Mesenteric fat pad (tissue), 1 donor: ENCODE data around the gene PPIL6. TPM values are rescaled to one million over a fixed set of nuclear protein-coding genes. Genes with fewer than 3 reads are reported as not detected.

Experiments
- DNase-seq: peaks from one replicate; pipeline ENCODE4 v3.0.0-alpha.2; 2020; ENCODE audit warnings: low spot score
- long read RNA-seq: library from polyadenylated mRNA; unstranded; transcript quantifications from one replicate; pipeline ENCODE4 v2.0.0, GENCODE V29; 2020
- total RNA-seq: library from RNA; stranded (reverse); fragmentation: NEBNext Ultra II Directional; extraction: Animal tissue kit (Norgen Biotek cat#: 25700); gene quantifications from one replicate; pipeline ENCODE4 v1.2.1, GENCODE V29; 2021
- donor health status: DM: yes; HTN: yes; CAD: no.

Gene PPIL6
- 2.3 TPM for total RNA-seq
- long read RNA-seq, full-length matches to known transcripts = 2 of 4 reads
- long read RNA-seq, partial matches to known transcripts = 0 of 4 reads
- long read RNA-seq, other reads (novel, unspliced or antisense) = 2 of 4 reads

DNA sequence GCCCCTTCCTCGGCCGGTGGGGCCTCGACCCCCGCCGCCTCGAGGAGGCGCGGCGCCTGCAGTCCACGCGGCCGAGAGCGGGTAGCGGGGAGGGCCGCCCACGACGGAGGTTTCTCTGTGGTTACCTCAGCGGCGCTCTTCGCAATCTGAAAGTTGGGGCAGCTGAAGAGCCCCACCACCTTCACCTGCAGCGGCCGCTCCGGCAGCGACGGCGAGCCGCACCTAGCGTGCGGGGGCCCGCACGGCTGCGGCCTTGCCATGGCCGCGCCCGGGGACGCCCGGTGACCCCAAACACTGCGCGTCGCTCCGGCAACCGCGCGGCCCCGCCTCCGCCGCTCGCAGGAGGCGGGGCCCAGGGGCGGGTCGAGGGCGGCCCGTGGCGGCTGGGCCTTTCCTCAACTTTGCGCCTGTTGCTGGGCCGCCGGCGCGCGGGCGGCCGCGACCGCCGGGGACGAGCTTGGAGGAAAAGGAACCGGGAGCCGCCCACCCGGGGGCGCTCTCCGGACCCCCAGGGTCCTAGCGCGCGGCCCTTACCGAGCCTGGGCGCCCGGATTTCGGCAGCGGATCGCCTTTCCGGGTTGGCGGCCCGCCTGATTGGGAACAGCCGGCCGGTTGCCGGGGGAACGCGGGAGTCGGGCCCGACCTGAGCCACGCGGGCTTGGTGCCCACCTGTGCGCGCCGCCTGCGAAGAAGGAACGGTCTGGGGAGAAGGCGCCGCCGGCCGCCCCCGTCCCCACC, at the start of gene PPIL6, which contains the start of gene SMPD2:
Gene PPIL6, minus strand, starts transcription at position 298 of the 738 bp plus-strand sequence. Its CDS starts 38 bp downstream, at position 260.
Gene SMPD2, plus strand, starts transcription at position 394 of the 738 bp plus-strand sequence. CDS start 398 bp downstream, outside the sequence.
- peak; percentile 97 for DNase-seq

DNA sequence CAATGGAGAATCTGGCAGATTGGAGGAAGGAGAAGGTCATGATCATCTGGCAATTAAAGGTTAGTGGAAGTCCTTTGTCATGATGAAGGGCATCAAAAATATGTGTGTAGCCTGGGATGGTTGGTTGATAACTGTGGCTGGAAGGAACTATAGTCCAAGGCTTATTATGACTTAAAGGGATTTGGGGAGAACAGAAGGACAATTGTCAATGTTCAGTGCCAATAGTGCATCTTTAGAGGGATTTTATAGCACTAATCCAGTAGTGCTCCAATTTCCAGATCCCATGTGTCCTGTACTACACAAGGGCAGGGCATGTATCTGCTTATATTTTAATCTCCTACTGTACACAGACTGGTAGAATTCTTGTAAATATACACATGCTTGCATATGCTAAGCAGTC, 47.6 kb upstream of the PPIL6 start:
- DNase-seq = no peak

DNA sequence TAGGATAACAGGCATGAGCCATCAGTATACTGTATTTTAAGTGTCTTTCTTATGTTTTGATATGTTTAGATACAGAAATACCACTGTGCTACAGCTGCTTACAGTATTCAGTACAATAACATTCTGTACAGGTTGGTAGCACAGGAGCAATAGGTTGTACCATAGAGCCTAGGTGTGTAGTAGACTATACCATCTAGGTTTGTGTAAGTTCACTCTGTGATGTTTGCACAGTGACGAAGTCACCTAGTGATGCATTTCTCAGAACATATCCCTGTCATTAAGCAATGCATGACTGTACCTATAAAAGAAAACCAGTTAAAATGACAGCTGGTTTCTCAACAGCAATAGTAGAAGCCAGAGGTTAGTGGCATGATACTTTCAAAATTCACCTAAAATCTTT, 45.6 kb upstream of the PPIL6 start:
- no peak for DNase-seq

DNA sequence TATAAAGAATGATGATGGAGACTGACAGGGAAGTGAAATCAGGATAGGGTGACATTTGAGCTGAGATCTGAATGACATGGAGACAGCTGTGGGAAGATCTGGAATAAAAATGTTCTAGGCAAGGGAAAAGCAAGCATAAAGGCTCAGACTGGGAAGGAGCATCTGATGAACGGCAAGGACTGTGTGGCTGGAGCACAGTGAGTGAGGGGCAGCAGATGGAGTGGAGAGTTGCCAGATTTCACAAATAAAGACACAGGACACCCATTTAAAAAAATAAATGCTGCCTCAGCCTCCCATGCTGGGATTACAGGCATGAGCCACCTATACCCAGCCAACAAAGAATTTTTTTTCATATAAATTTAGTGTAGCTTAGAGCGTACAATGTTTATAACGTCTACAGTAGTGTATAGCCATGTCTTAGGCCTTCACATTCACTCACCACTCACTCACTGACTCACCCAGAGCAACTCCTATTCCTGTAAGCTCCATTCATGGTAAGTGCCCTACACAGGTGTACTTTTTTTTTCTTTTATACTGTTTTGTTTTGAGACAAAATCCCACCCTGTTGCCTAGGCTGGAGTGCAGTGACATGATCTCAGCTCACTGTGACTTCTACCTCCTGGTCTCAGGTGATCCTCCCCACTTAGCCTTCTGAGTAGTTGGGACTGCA, 45.0 kb upstream of the PPIL6 start:
- DNase-seq = no peak

DNA sequence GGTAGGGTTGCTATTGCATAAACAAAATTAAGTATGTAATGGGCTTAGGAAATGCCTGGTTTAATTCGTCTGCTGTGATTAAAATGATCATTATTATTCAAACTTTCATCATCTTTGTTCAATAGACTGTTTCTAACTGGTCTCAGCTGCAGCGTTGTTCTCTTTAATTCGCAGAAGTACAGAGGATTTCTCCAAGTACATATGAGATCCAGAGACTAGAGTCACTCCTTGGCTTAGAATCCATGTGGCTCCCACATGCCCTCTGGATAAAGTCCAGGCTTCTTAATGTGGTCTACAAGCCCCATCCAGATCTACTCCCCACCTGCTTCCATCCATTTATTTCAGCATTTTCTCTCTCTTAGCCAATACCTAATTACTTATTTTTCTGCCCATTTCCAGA, 43.7 kb upstream of the PPIL6 start:
- DNase-seq = no peak

DNA sequence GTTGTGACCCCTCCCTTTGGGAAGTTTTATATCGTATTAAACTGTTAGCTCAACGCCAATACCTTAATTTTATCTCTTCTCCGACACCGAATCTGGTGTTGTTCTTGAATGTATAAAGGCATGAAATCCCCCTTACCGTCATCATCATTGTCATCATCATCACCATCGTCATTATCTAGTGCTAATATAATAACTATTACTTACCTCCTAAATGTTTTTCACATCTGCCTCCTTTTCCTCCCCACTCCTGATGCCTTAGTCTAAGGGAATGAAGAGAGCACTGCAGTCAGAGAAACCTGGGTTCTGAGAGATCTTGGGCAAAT, 43.3 kb upstream of the PPIL6 start:
- no peak for DNase-seq

DNA sequence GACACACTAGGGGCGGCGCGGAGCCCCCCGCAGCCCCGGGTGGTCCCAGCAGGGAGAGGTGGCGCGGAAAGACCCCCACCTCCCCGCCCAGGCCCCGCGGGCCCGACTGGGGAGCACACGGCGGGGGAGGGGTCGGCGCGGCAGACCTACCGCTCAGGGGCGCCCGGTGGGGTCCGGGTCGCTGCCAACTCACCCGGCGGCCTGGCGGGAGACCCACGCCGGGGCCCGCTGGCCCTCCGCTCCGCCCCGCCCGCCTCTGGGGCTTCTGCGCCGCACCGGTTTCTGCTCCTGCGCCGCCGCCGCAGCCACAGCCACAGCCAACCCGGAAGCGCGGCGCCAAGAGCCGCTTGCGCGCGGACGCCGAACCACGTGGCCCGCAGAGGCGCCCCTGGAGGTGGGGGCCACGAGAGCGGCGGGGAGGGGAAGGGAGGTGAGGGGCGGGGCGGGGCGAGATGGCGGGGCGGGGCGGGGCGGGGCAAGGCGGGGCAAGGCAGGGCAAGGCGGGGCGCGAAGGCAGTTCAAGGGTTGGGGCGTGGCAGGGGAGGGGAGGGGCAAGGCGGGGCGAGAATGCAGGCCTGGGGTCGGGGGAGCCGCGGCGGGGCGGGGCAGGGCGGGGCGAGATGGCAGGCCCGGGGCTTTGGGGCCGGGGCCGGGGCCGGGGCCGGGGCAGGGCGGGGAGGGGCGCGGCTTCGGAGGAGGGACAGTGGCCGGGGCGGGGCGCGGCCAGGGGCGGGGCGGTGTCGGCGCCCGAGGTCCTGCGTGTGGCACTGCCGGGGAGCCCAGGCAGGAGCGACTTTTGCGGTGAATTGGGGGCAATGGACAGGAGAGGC, 42.7 kb upstream of the PPIL6 start, which contains the start of gene ZBTB24:
Gene ZBTB24, minus strand, starts transcription at position 315 of the 830 bp plus-strand sequence. CDS start 1,193 bp downstream, outside the sequence.
- DNase-seq = peak; percentile 96

DNA sequence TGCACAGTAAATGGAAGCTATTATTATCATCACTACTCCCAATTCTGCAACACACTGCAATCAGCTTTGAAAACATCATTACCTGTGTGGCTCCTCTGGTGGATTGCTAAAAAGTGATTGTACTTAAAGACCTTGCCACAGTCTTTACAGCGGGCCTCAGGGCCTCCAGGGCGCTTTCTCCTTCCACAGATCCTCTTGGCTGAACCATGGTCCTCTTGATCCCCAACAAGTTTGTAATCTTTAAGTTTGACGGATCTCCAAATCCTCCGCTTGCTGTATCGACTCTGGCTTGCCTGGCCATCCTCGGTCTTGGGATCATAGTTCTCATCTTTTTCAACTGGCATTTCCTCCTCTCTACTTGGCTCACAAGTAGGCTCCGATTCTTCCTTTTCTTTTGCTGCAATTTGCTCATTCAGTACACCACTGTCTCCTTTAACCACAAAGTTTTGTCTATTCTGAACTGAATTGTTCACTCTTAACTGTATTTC, 40.6 kb upstream of the PPIL6 start:
- DNase-seq = no peak

DNA sequence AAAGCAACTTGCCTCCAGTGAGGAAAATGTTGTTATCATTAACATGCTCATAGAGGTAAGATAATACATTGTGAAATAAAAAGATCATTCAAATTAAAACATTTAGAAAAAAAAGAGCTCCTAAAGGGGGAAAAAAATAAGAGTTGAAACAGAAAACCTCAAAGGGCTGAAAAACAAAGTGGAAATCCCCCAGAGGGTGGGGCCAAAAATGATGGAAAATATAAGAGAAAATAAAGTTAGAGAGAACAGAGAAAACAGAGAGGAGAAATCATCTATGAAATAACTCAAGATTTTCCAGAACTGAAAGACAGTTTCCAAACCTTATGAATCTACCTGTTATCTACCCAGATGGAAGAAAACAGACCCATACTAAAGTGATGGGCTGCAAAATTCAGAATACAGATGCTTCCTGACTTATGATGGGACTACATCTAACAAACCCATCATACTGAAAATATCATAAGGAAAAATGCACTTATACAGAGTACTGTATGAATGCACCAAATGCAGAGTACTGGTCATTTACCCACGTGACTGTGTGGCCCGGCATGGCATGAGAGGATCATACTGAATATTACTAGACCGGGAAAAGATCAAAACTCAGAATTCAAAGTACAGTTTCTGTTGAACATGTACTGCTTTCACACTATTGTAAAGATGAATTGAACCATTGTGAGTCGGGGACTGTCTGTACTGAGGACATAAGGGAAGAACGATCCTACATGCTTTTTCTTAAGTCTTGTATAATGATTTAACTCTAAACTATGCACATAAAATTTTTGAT, 38.6 kb upstream of the PPIL6 start:
- no peak for DNase-seq

DNA sequence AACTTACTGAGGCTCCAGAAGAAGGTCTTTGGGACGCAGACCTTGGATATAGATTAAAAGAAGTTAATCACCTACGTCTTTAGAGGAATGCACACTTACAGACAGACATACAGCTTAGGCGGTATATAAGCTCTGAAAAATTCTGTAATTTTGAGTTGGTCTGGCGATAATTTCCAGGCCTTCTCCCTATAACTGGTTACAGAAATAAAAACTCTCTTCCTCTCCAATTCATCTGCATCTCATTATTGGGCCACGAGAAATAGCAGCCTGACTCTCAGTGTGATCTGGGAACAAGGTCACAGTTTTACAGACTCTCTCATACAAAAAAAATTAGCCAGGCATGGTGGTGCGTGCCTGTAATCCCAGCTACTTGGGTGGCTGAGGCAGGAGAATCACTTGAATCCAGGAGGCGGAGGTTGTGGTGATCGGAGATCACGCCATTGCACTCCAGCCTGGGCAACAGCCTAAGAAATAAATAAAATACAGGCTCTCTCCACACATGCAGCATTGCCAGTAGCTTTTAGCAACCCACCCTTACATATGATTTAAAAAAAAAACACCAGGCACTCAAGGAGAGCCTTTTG, 37.9 kb upstream of the PPIL6 start:
- no peak for DNase-seq

DNA sequence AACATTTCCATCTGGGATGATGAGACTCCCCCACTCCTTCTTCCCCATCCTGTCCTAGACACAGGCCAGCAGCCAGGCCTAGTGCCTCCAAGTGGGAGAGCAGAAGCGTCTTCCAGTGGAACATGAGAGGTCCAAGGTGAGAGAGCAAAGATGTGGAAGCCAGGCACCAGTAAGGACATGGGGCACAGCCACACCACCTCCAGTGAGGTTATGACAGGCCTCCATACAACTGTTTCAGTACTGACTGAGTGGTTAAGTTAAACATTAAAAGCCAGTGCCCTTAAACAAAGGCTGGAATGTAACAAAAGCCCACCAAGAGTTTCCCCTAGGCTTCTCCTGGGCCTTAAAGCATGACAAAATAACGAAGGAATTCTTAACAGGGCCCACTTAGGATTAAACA, 37.3 kb upstream of the PPIL6 start:
- DNase-seq = no peak

DNA sequence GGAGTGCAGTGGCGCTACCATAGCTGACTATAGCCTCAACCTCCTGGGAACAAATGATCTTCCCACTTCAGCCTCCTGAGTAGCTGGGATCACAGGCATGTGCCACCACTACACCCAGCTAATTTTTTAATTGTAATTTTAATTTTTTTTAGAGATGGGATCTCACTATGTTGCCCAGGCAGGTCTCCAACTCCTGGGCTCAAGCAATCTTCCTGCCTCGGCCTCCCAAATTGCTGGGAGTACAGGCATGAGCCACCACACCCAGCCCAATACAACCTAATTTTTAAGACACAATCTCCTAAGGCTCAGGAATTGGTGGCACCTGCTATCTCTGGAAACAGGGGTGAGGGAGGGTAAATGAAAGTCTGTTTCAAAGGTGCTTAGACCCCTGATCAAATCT, 36.8 kb upstream of the PPIL6 start:
- DNase-seq = no peak

DNA sequence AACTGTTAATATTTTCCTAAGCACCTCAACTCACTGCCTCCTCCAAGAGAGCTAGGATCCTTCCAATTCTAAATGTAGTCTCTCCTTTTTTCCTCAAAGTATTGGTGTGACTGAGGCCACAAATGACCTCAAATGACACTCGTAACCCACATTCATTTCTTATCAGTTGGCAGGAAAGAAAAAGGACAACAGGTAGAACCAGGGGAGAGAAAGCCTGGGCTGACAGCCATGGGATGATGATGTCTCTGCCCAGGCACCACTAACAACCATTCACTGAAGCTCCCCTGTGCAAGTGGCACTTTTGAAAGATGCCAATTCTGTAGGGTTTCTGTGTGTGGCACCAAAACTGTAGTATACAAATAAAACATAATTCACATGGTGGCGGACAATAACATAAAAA, 35.2 kb upstream of the PPIL6 start:
- DNase-seq = no peak

DNA sequence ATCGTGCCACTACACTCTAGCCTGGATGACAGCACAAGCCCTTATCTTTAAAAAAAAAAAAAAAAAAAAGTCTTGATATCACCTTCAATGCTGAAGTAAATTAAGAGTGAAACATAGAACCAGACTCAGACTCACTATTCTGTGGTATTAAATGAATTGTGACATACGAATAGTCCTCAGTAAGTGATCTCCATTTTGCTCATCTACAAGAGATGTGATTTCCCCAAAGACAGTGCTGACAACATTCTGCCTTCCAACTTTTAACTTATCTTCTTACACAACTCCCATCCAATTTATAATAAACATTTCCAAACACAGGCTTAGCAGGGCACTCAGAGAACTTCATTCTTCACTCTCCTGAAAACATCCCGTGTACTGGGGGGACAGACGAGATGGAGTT, 34.6 kb upstream of the PPIL6 start:
- DNase-seq = no peak

DNA sequence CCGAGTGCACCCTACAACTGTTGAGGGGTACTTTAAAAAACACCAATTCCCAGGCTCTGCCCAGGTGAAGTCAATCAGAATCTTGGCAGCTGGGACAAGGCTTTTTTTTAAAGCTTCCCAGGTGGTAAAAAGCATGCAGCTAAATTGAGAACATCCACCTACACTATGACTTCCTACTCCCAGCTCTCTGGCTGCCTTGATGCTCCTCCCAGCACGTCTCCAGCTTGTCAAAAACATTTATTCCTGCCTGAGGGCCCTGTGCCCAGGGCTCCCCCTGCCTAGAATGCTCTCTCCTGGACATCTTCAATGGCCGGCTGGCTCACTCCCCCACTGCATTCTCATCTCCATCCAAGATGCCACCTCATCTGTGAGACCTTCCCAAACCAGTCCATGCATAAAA, 32.7 kb upstream of the PPIL6 start:
- DNase-seq = no peak

DNA sequence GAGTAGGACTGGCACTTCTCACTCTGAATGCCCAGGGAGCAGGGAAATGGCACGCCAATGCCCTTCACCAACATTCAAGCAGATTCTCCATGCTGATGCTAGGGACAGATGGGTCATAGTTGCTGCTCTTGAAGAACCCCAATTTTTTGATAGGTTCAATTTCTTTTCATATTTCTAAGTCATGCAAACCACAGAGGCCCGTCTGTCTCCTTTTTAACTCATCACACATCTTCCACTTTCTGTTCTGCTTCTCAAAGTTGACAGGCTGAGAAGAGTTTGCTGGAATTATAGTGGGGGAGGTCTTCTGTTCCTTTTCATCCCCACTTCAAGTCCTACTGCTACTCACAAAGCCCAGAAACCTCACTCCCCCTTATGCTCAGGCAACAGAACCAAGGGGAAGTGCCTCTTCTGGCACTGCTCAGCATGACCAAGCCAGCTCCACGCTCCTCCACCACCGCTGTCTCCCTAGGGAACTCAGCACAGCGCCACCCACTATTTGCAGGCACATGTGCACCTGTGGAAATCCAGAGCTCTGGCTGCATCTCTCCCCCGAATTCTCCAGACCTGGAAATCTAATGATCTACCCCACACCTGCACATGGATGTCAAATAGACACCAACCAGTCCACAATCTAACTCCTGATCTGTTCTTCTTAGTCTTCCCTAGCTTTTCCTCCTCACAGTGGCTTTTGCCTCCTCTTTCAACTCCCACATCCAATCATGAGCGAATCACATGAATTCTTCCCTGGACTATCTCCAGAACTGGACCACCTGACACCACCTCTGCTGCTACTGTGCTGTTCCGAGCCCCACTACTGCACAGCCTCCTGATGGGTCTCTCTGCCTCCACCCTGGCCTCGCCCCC, 31.9 kb upstream of the PPIL6 start:
- DNase-seq = no peak

DNA sequence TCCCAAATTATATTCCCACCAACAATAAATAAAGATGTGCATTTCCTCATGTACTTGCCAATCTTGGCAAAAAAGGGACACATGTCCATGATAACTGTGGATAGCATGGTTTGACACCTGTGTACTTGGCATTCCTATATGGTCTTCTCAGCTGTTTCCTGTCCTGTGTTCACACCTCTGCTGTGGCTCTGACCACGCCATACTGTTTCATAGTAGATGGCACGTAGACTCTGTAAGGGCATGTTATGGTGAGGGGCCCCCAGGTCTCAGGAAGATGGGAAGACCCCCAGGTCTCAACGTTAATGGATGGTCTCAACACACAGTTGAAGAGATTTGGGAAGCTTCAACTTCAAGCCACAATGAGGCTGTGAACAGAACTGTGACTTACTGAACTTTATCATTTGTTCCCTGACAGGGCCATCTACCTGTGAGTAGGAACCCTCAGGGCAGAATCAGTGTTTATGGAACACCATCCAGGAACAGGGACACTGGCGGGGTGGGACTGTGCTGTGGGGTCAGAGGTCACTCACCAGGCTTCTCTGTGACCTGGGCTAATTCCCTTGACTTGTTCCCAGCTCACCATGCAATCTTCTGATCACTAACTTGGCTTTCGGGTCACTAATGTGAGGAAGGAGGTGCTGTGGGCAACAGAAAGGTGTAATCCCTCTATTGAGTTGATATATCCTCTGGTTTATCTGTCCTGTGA, 30.8 kb upstream of the PPIL6 start:
- DNase-seq = no peak

DNA sequence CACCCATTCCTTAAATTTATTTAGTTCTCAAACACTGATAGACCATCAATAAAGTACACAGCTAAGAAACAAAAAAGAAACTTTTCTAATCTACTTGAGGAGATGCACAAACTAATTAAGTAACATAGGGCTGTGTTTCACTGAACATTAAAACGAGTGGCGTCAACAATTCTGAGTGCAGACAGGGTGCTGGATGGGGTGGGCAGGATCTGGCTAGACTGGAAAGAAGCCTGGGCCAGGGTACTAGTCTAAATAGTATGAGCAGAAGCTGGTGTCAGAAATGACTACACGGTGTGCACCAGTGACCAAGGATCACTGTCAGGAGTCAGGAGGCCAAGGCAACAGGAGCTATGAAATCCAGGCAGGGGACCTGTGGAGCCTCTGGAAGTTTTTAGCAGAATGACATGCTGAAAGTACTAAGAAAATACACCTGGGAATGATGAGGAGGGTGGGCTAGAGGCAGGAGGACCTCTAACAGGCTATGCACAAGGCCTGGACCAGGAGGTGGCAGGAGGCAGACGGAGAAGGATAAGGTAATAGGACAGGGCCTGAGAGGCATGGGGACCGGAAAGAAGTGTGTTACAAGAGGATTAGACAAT, 29.3 kb upstream of the PPIL6 start:
- DNase-seq = no peak
